Colonic mucosa (tissue), 4 donors: ENCODE measurements around the gene IMMP2L. TPM values are rescaled to one million over a fixed set of nuclear protein-coding genes. Genes with fewer than 3 reads are reported as not detected.

Experiments
- DNase-seq: peaks from one replicate; pipeline ENCODE4 v3.0.0-alpha.2; 2020
- H3K27ac ChIP-seq: fragments of 200-600 bp; one replicate; pipeline ENCODE4 v1.8.0; 2021
- H3K27me3 ChIP-seq: fragments of 200-600 bp; one replicate; pipeline ENCODE4 v1.8.0; 2021
- H3K36me3 ChIP-seq: fragments of 200-600 bp; one replicate; pipeline ENCODE4 v1.8.0; 2021
- H3K4me1 ChIP-seq: fragments of 200-600 bp; one replicate; pipeline ENCODE4 v1.8.0; 2021; ENCODE audit warnings: mild to moderate bottlenecking
- H3K4me3 ChIP-seq: fragments of 200-600 bp; one replicate; pipeline ENCODE4 v1.8.0; 2021
- H3K9ac ChIP-seq, 2 donors: one replicate each; pipeline ENCODE4 v1.7.0; 2013; ENCODE audit warnings: control low read depth in 2 of 2, low read depth in 2 of 2, low read length in 2 of 2
- H3K9me3 ChIP-seq: fragments of 200-600 bp; one replicate; pipeline ENCODE4 v1.8.0; 2021
- intact Hi-C: fragments of 100-400 bp; cut with DNase I; formaldehyde crosslinking; loops from one replicate; pipeline ENCODE4 v1.14.1; 2022
- total RNA-seq, 2 donors: library from RNA; stranded (reverse); fragmentation: NEBNext Ultra II Directional in 1 of 2; extraction: Animal tissue kit (Norgen Biotek cat#: 25700) in 1 of 2; gene quantifications; one replicate each; pipeline ENCODE4 v1.2.1, GENCODE V29; 2021
- TF ChIP-seq, protein P1 (sequence below): fragments of 200-600 bp; IDR thresholded peaks from one replicate; pipeline ENCODE4 v1.8.0; 2022; ENCODE audit warnings: antibody characterized with exemption, mild to moderate bottlenecking
- donor health status: healthy.
- donor health status: DM: no; HTN: no; CAD: no.
- donor health status: DM: no; HTN: no; CAD: no.

Gene IMMP2L
- total RNA-seq, 2 donors from 2014 or later: 13.4 to 15.4 TPM

DNA sequence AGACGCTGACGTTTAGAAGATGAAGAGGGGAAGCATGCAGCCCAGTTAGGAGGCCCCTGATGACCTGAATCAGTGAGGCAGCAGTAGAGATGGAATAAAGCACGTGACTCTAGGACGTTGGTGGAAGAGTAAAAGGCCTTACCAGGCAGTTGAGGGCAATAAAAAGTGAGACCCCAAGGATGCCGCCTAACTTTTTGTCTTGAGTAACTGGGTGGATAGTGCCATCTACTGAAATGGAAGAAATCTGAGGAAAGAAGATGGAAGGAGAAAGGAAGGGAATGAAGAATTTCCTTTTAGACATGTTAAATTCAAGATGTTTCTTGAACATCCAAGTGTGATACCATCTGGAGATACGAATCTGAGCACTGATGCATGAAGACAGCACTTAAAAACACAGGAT, 691.4 kb downstream of the IMMP2L start:
- intact Hi-C loops: no loop called here
- Histone ChIP-seq H3K9me3 (no peaks in the 10 kb centered on the region), H3K36me3 (no peaks in the 10 kb centered on the region), H3K27ac (no peak overlapping the region), H3K4me3 (no peak overlapping the region), H3K27me3 (no peaks in the 10 kb centered on the region), H3K4me1 (no peaks in the 10 kb centered on the region), H3K9ac (no peak overlapping the region)
- TF ChIP-seq, protein P1, sequence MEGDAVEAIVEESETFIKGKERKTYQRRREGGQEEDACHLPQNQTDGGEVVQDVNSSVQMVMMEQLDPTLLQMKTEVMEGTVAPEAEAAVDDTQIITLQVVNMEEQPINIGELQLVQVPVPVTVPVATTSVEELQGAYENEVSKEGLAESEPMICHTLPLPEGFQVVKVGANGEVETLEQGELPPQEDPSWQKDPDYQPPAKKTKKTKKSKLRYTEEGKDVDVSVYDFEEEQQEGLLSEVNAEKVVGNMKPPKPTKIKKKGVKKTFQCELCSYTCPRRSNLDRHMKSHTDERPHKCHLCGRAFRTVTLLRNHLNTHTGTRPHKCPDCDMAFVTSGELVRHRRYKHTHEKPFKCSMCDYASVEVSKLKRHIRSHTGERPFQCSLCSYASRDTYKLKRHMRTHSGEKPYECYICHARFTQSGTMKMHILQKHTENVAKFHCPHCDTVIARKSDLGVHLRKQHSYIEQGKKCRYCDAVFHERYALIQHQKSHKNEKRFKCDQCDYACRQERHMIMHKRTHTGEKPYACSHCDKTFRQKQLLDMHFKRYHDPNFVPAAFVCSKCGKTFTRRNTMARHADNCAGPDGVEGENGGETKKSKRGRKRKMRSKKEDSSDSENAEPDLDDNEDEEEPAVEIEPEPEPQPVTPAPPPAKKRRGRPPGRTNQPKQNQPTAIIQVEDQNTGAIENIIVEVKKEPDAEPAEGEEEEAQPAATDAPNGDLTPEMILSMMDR: no peak
- no peak for DNase-seq

DNA sequence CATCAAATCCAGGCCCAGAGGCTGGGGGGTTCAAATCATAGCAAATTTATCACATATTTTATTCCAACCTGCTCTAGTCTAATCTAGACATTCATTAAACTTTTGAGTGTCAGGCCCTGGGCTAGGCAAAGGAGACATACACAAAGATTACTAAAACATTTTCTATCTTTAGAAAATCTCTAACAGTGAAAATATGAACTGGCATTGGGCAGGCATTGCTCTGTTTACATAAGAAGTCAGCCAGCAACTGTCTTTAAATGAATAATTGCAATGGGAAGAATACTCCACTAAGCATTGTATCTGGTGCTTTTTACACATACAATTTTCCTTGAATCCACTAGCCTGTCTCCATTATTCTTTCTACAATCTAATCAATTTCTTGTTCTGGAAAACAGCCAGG, 693.8 kb downstream of the IMMP2L start:
- Histone ChIP-seq H3K9me3 (no peaks in the 10 kb centered on the region), H3K9ac (no peak overlapping the region), H3K36me3 (no peaks in the 10 kb centered on the region), H3K4me3 (no peak overlapping the region), H3K4me1 (no peaks in the 10 kb centered on the region), H3K27me3 (no peaks in the 10 kb centered on the region), H3K27ac (no peak overlapping the region)
- TF ChIP-seq, protein P1: no peak
- intact Hi-C loops: no loop called here
- no peak for DNase-seq

DNA sequence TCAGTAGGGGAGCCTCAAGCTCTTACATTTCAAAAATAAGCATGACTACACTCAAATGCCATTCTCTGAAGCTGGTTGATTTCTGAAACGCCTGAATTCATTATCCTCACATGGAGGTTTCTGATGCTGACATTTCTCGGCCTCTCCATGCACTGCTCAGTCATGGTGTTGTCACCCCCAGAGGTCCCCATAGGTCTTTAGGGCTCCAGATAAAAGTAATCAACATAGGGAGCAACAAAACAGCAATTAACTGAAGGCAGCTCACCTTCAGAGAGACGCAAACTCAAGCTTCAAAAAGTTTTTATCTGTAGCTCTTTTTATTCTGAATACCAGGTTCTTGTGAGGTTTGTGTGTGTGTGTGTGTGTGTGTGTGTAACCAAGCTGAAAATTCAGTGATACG, 694.5 kb downstream of the IMMP2L start:
- TF ChIP-seq, protein P1: no peak
- Histone ChIP-seq H3K4me3 (no peak overlapping the region), H3K27ac (no peak overlapping the region), H3K9ac (no peak overlapping the region), H3K4me1 (no peaks in the 10 kb centered on the region), H3K9me3 (no peaks in the 10 kb centered on the region), H3K27me3 (no peaks in the 10 kb centered on the region), H3K36me3 (no peaks in the 10 kb centered on the region)
- DNase-seq: no peak
- intact Hi-C loops: no loop called here

DNA sequence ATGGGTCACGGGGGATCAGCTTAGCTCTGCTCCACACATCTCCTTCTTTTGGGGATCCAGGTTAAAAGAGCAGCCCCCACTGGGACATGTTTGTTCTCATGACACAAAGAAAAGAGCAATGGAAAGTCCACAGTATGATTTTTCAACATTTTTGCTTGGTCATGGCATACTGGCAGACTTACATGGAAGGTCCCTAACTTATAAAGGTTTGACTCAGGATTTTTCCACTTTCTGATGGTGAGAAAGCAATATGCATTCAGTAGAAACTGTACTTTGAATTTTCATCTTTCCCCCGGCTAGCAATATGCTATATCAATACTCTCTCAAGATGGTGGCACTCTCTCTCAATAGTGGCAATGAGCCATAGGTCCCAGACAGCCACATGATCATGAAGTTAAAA, 699.0 kb downstream of the IMMP2L start:
- Histone ChIP-seq H3K9me3 (no peaks in the 10 kb centered on the region), H3K4me3 (no peak overlapping the region), H3K27me3 (no peaks in the 10 kb centered on the region), H3K36me3 (no peaks in the 10 kb centered on the region), H3K27ac (no peak overlapping the region), H3K4me1 (no peaks in the 10 kb centered on the region), H3K9ac (no peak overlapping the region)
- intact Hi-C loops: no loop called here
- TF ChIP-seq, protein P1: no peak
- DNase-seq: no peak

- H3K4me3 ChIP-seq: no peak overlapping the region
- TF ChIP-seq, protein P1: no peak
- H3K27me3 ChIP-seq: no peaks in the 10 kb centered on the region
- DNase-seq: no peak
- H3K9ac ChIP-seq: no peak overlapping the region
- intact Hi-C loops: no loop called here
- no peaks in the 10 kb centered on the region for H3K36me3 ChIP-seq
- H3K27ac ChIP-seq: no peak overlapping the region
- H3K9me3 ChIP-seq: no peaks in the 10 kb centered on the region
- no peaks in the 10 kb centered on the region for H3K4me1 ChIP-seq
Observed at GRCh38 chr7:110861163-110861562, 701.1 kb downstream of the IMMP2L start.

DNA sequence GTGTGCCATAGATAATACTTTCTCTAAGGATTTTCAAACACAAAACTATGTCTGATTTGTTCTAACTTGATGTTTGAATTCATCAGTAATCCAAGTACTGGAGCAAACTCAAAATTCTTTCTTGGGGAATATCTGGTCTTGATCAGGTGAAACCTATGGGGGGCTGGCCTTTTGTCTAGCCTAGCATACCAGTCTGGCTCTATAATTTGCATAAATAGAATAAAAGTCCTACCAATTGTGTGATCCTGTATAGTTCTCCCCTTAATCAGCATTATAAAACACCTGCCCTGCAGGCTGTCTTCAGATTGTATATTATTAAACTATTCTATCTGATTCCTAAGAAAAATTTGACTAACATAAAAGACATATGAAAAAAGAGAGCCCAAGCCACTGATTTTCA, 705.2 kb downstream of the IMMP2L start:
- Histone ChIP-seq H3K27ac (no peak overlapping the region), H3K36me3 (no peaks in the 10 kb centered on the region), H3K9me3 (no peaks in the 10 kb centered on the region), H3K27me3 (no peaks in the 10 kb centered on the region), H3K4me3 (no peak overlapping the region), H3K4me1 (no peaks in the 10 kb centered on the region), H3K9ac (no peak overlapping the region)
- intact Hi-C loops: no loop called here
- TF ChIP-seq, protein P1: no peak
- DNase-seq: no peak
